WTC11 (cell line): ENCODE data around the gene RYR2. TPM values are rescaled to one million over a fixed set of nuclear protein-coding genes. Genes with fewer than 3 reads are reported as not detected.

Experiments
- ATAC-seq: fragments of 200-7000 bp; cut with Tn5 transposase; 2 replicates; pipeline ENCODE4 v1.10.0; 2021; ENCODE audit warnings: mild to moderate bottlenecking, moderate library complexity
- CTCF ChIA-PET: fragments of 300-600 bp; sonication (Branson Sonifier 250); formaldehyde crosslinking; loops from one replicate; lab custom pipeline; 2021; ENCODE audit warnings: antibody characterized with exemption; lab: Charles Lee
- POLR2A ChIA-PET: fragments of 350-600 bp; sonication (Branson Sonifier 250); formaldehyde crosslinking; loops from one replicate; lab custom pipeline; 2021; ENCODE audit warnings: antibody characterized with exemption; lab: Charles Lee
- DNase-seq: peaks from one replicate; pipeline ENCODE4 v3.0.0; 2021; ENCODE audit warnings: low spot score
- H3K27ac Mint-ChIP-seq: 2 replicates; pipeline ENCODE4 v1.8.0; 2021; ENCODE audit warnings: mixed read lengths
- H3K27me3 Mint-ChIP-seq: 2 replicates; pipeline ENCODE4 v1.8.0; 2021; ENCODE audit warnings: low read depth, mild to moderate bottlenecking, moderate library complexity, mixed read lengths
- H3K36me3 Mint-ChIP-seq: 2 replicates; pipeline ENCODE4 v1.8.0; 2021; ENCODE audit warnings: mixed read lengths
- H3K4me1 Mint-ChIP-seq: 2 replicates; pipeline ENCODE4 v1.8.0; 2022; ENCODE audit warnings: mixed read lengths
- H3K4me3 Mint-ChIP-seq: 2 replicates; pipeline ENCODE4 v1.8.0; 2021; ENCODE audit warnings: mild to moderate bottlenecking, moderate library complexity, mixed read lengths
- H3K9me3 Mint-ChIP-seq: 2 replicates; pipeline ENCODE4 v1.8.0; 2021; ENCODE audit warnings: mixed read lengths
- E2F4 ChIP-seq: sonication (generic); formaldehyde crosslinking; IDR thresholded peaks from 2 replicates; pipeline ENCODE4 v1.8.1; 2022; ENCODE audit warnings: low read depth, mild to moderate bottlenecking, moderate library complexity, missing genetic modification reagents, borderline replicate concordance
- ERG ChIP-seq: fragments of 250-450 bp; sonication (Bioruptor Pico); IDR thresholded peaks from 2 replicates; pipeline ENCODE4 v1.8.0; 2021; ENCODE audit warnings: mild to moderate bottlenecking
- FOXJ3 ChIP-seq: sonication (generic); formaldehyde crosslinking; IDR thresholded peaks from 2 replicates; pipeline ENCODE4 v1.9.0; 2021; ENCODE audit warnings: missing genetic modification reagents, mild to moderate bottlenecking, borderline replicate concordance
- IRF2 ChIP-seq: sonication (generic); formaldehyde crosslinking; IDR thresholded peaks from 2 replicates; pipeline ENCODE4 v1.8.0; 2022; ENCODE audit warnings: low read depth, missing genetic modification reagents, borderline replicate concordance
- MXD4 ChIP-seq: fragments of 250-450 bp; sonication (Bioruptor Pico); IDR thresholded peaks from 2 replicates; pipeline ENCODE4 v1.8.0; 2021; ENCODE audit warnings: mild to moderate bottlenecking, moderate library complexity, borderline replicate concordance
- RELA ChIP-seq: sonication (generic); formaldehyde crosslinking; IDR thresholded peaks from 2 replicates; pipeline ENCODE4 v1.8.1; 2022; ENCODE audit warnings: missing genetic modification reagents, mild to moderate bottlenecking, borderline replicate concordance
- SMAD3 ChIP-seq: sonication (generic); formaldehyde crosslinking; IDR thresholded peaks from 2 replicates; pipeline ENCODE4 v1.8.0; 2022; ENCODE audit warnings: missing genetic modification reagents, mild to moderate bottlenecking, borderline replicate concordance
- STAT6 ChIP-seq: sonication (generic); formaldehyde crosslinking; conservative IDR thresholded peaks from 2 replicates; pipeline ENCODE4 v1.8.1; 2023; ENCODE audit warnings: mild to moderate bottlenecking, low read depth, missing genetic modification reagents, moderate library complexity
- TEAD1 ChIP-seq: sonication (generic); formaldehyde crosslinking; IDR thresholded peaks from 2 replicates; pipeline ENCODE4 v1.8.0; 2022; ENCODE audit warnings: mild to moderate bottlenecking, missing genetic modification reagents
- TEAD4 ChIP-seq: sonication (generic); formaldehyde crosslinking; IDR thresholded peaks from 2 replicates; pipeline ENCODE4 v1.8.0; 2022; ENCODE audit warnings: mild to moderate bottlenecking, missing genetic modification reagents
- ZBTB43 ChIP-seq: sonication (generic); formaldehyde crosslinking; IDR thresholded peaks from 2 replicates; pipeline ENCODE4 v1.8.1; 2023; ENCODE audit warnings: mild to moderate bottlenecking, missing genetic modification reagents
- ZNF121 ChIP-seq: sonication (generic); formaldehyde crosslinking; IDR thresholded peaks from 2 replicates; pipeline ENCODE4 v1.8.0; 2023; ENCODE audit warnings: missing genetic modification reagents
- ZNF232 ChIP-seq: sonication (generic); formaldehyde crosslinking; IDR thresholded peaks from 2 replicates; pipeline ENCODE4 v1.8.0; 2022; ENCODE audit warnings: mild to moderate bottlenecking, missing genetic modification reagents
- ZNF423 ChIP-seq: fragments of 250-450 bp; sonication (Bioruptor Pico); IDR thresholded peaks from 2 replicates; pipeline ENCODE4 v2.1.2; 2022; ENCODE audit warnings: mild to moderate bottlenecking, moderate library complexity
- ZNF512 ChIP-seq: sonication (generic); formaldehyde crosslinking; IDR thresholded peaks from 2 replicates; pipeline ENCODE4 v1.8.1; 2022; ENCODE audit warnings: missing genetic modification reagents, borderline replicate concordance
- ZNF532 ChIP-seq: fragments of 250-450 bp; sonication (Bioruptor Pico); IDR thresholded peaks from 2 replicates; pipeline ENCODE4 v1.9.0; 2021; ENCODE audit warnings: mild to moderate bottlenecking, borderline replicate concordance
- ZNF671 ChIP-seq: fragments of 250-450 bp; sonication (Bioruptor Pico); IDR thresholded peaks from 2 replicates; pipeline ENCODE4 v1.8.0; 2021; ENCODE audit warnings: mild to moderate bottlenecking
- total RNA-seq: library from RNA; stranded (reverse); gene quantifications from 3 replicates; pipeline ENCODE4 v1.2.3, GENCODE V29; 2021
- TF ChIP-seq, protein P1 (sequence below): sonication (generic); formaldehyde crosslinking; IDR thresholded peaks from 2 replicates; pipeline ENCODE4 v1.8.0; 2022; ENCODE audit warnings: mild to moderate bottlenecking, missing genetic modification reagents
- TF ChIP-seq, protein P2 (sequence below): sonication (generic); formaldehyde crosslinking; IDR thresholded peaks from 2 replicates; pipeline ENCODE4 v1.8.0; 2023; ENCODE audit warnings: missing genetic modification reagents
- TF ChIP-seq, protein P3 (sequence below): sonication (generic); formaldehyde crosslinking; IDR thresholded peaks from 2 replicates; pipeline ENCODE4 v1.8.1; 2022; ENCODE audit warnings: mild to moderate bottlenecking, moderate library complexity, missing genetic modification reagents
- TF ChIP-seq, protein P4 (sequence below): sonication (generic); formaldehyde crosslinking; conservative IDR thresholded peaks from 2 replicates; pipeline ENCODE4 v1.8.1; 2022; ENCODE audit warnings: mild to moderate bottlenecking, missing genetic modification reagents

The RYR2 gene
- total RNA-seq, 1 experiment from 2014 or later, result 7.9 TPM

- peaks cover 21% of the 10 kb centered on the region for H3K36me3 Mint-ChIP-seq
- ChIA-PET POLR2A (no interaction called here), CTCF (interaction anchor here (0.7 kb wide), 1 partner anchor 53 kb away, joined by 3 read pairs; no protein-coding TSS in a partner anchor)
- TF ChIP-seq ZNF423 (CRISPR knock-in tag), result no peak
- TF ChIP-seq STAT6, result no peak
- no peak for TF ChIP-seq MXD4 (CRISPR knock-in tag)
- TF ChIP-seq, protein P1, sequence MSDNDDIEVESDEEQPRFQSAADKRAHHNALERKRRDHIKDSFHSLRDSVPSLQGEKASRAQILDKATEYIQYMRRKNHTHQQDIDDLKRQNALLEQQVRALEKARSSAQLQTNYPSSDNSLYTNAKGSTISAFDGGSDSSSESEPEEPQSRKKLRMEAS (CRISPR knock-in tag), result no peak
- TF ChIP-seq FOXJ3 (CRISPR knock-in tag), result no peak
- no peak for TF ChIP-seq SMAD3 (CRISPR knock-in tag)
- TF ChIP-seq ZNF532 (CRISPR knock-in tag), result no peak
- TF ChIP-seq ERG (CRISPR knock-in tag), result no peak
- H3K27me3 Mint-ChIP-seq, result no peaks in the 10 kb centered on the region
- no peak overlapping the region for H3K4me3 Mint-ChIP-seq
- DNase-seq (no peak), ATAC-seq (no peak)
- no peak overlapping the region for H3K27ac Mint-ChIP-seq
- no peaks in the 10 kb centered on the region for H3K4me1 Mint-ChIP-seq
- peaks cover 23% of the 10 kb centered on the region for H3K9me3 Mint-ChIP-seq
These were observed 566.4 kb downstream of the RYR2 start for GRCh38 chr1:237608433-237608832.

GRCh38 chr1:237610157-237610556 is 568.2 kb downstream of the RYR2 start:
- Mint-ChIP-seq H3K4me1 (no peaks in the 10 kb centered on the region), H3K4me3 (no peak overlapping the region), H3K36me3 (peaks cover 17% of the 10 kb centered on the region), H3K27me3 (no peaks in the 10 kb centered on the region), H3K27ac (no peak overlapping the region), H3K9me3 (peaks cover 17% of the 10 kb centered on the region)
- CTCF ChIA-PET, result no interaction called here
- POLR2A ChIA-PET, result no interaction called here
- DNase-seq (no peak), ATAC-seq (no peak)
- TF ChIP-seq RELA (CRISPR knock-in tag) (no peak), TEAD1 (no peak), ZNF512 (no peak), ZBTB43 (CRISPR knock-in tag) (no peak), E2F4 (CRISPR knock-in tag) (no peak), ZNF671 (CRISPR knock-in tag) (no peak), IRF2 (CRISPR knock-in tag) (no peak), ZNF232 (CRISPR knock-in tag) (no peak), TEAD4 (CRISPR knock-in tag) (no peak), ZNF121 (CRISPR knock-in tag) (no peak)
- TF ChIP-seq, protein P2, sequence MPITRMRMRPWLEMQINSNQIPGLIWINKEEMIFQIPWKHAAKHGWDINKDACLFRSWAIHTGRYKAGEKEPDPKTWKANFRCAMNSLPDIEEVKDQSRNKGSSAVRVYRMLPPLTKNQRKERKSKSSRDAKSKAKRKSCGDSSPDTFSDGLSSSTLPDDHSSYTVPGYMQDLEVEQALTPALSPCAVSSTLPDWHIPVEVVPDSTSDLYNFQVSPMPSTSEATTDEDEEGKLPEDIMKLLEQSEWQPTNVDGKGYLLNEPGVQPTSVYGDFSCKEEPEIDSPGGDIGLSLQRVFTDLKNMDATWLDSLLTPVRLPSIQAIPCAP (CRISPR knock-in tag), result no peak
- TF ChIP-seq, protein P3, sequence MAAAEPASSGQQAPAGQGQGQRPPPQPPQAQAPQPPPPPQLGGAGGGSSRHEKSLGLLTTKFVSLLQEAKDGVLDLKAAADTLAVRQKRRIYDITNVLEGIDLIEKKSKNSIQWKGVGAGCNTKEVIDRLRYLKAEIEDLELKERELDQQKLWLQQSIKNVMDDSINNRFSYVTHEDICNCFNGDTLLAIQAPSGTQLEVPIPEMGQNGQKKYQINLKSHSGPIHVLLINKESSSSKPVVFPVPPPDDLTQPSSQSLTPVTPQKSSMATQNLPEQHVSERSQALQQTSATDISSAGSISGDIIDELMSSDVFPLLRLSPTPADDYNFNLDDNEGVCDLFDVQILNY (CRISPR knock-in tag), result no peak
- TF ChIP-seq, protein P4, sequence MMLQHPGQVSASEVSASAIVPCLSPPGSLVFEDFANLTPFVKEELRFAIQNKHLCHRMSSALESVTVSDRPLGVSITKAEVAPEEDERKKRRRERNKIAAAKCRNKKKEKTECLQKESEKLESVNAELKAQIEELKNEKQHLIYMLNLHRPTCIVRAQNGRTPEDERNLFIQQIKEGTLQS (CRISPR knock-in tag), result no peak
